Measurements from ENCODE around the gene SLC45A2. TPM values are rescaled to one million over a fixed set of nuclear protein-coding genes. Genes with fewer than 3 reads are reported as not detected.

SLC45A2 gene
- total and polyA plus RNA-seq, 2 of the 8 experiments (the other 6 are each of a cell fraction or from before 2014, with no cell fraction given) = 0.09 TPM; not detected in 1

DNA sequence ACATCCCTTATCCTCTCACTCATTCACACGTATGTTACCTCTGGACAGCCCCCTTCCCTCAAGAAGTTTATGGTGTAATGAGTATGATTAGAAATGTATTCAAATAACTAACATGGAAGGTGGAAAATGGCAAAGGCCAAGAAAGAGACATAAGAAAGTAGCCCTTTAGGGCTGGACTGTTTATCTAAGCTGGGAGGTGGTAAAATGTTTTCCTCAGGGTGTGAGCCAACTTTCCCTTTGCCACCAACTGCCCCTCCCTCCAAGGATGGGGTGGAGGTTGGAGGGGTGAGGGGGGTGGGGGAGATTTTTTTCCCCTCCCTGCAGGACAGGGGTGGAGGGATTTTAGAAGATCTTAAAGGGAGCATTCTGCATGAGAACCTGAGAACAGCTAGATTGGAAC, 8.2 kb downstream of the SLC45A2 start:
- H4K20me1 ChIP-seq (replicated peaks in 1 of 2; ENCODE audit: control insufficient read depth in 1 of 2, insufficient read depth in 2 of 2, low read length in 2 of 2) = no peaks in the 10 kb centered on the region
- POLR2A ChIA-PET (ENCODE audit: partially characterized antibody) = no interaction called here
- H2BK20ac ChIP-seq (ENCODE audit: low read length) = no peak overlapping the region
- H3K23me2 ChIP-seq (ENCODE audit: low read depth, low read length) = no peaks in the 10 kb centered on the region
- no peak overlapping the region for H2AFZ ChIP-seq (ENCODE audit: low read length)
- no peaks in the 10 kb centered on the region for H3K9me3 ChIP-seq (ENCODE audit: insufficient read depth in 2 of 2, low read depth in 1 of 2, low read length in 1 of 2)
- peaks cover 0 to 18% (median 6%) of the 10 kb centered on the region in 4 experiments; a peak in 2 of 7 replicates for H3K4me1 ChIP-seq (replicated peaks in 1 of 4; ENCODE audit: control insufficient read depth in 3 of 4, insufficient read depth in 4 of 4, low read length in 3 of 4)
- no peaks in the 10 kb centered on the region for H3K36me3 ChIP-seq (ENCODE audit: control insufficient read depth in 2 of 4, insufficient read depth in 4 of 4, low read length in 3 of 4)
- H3K4me3 ChIP-seq (ENCODE audit: extremely low read depth in 1 of 4, insufficient read depth in 2 of 4, low read depth in 3 of 4, low read length in 4 of 4) = no peak overlapping the region
- H2BK5ac ChIP-seq (ENCODE audit: low read depth, low read length) = no peak overlapping the region
- no peak overlapping the region for H3K4me2 ChIP-seq (ENCODE audit: insufficient read depth in 1 of 2, low read depth in 2 of 2, low read length in 2 of 2)
- no peak overlapping the region for H2BK15ac ChIP-seq (ENCODE audit: low read length)
- H4K5ac ChIP-seq (ENCODE audit: insufficient read length, low read depth, low read length) = no peak overlapping the region
- no peak overlapping the region for H3K14ac ChIP-seq (ENCODE audit: insufficient read length)
- no peak overlapping the region for H3K23ac ChIP-seq (ENCODE audit: insufficient read length)
- no peak overlapping the region for H3K9ac ChIP-seq (replicated peaks in 1 of 4; ENCODE audit: extremely low read depth in 1 of 4, low read depth in 3 of 4, low read length in 3 of 4)
- no peak overlapping the region for H2AK5ac ChIP-seq (ENCODE audit: low read depth, low read length)
- no peak overlapping the region for H3K18ac ChIP-seq (ENCODE audit: extremely low read depth, low read length)
- FAIRE-seq (no peak), DNase-seq (ENCODE audit: low read depth in 1 of 2, low spot score in 2 of 2) (no peak)
- H3K27me3 ChIP-seq (replicated peaks in 1 of 4; ENCODE audit: control insufficient read depth in 3 of 4, extremely low read depth in 1 of 4, insufficient read depth in 3 of 4, low read length in 3 of 4) = no peaks in the 10 kb centered on the region
- H2BK120ac ChIP-seq (replicated peaks; ENCODE audit: low read depth, low read length) = no peak overlapping the region
- no peak overlapping the region for H2BK12ac ChIP-seq (ENCODE audit: low read depth, low read length)
- H4K8ac ChIP-seq (ENCODE audit: extremely low read depth, insufficient read depth, low read length) = no peak overlapping the region
- no peaks in the 10 kb centered on the region for H3K79me1 ChIP-seq (ENCODE audit: low read depth, low read length)
- H3K27ac ChIP-seq (ENCODE audit: low read depth, low read length) = no peak overlapping the region
- CTCF ChIA-PET (ENCODE audit: partially characterized antibody) = interaction anchor here (1.0 to 1.9 kb wide), 3 partner anchors 21 to 436 kb away, joined by 3 to 6 read pairs (median 4); partner anchors contain the start of gene RXFP3
- no peaks in the 10 kb centered on the region for H3K79me2 ChIP-seq (ENCODE audit: control insufficient read depth in 1 of 2, insufficient read depth in 2 of 2, low read length in 2 of 2)
- WGBS, 2 experiments (ENCODE audit: extremely low coverage in 1 of 2, insufficient coverage in 1 of 2, insufficient read length in 1 of 2, insufficient replicate concordance in 2 of 2, low coverage in 1 of 2, low lambda C conversion rate in 2 of 2, missing lambda C conversion rate in 1 of 2) = 100% methylated on average over 1 of the region's 1 CpG; no CpG with 5 or more reads in 1 of the 2 experiments
- no peak overlapping the region for H4K91ac ChIP-seq (replicated peaks; ENCODE audit: insufficient read length, low read length)
- no peak for TF ChIP-seq GABPA (IDR thresholded peaks at IDR 0.05; ENCODE audit: borderline replicate concordance, insufficient read depth, low read length)
- no peak overlapping the region for H3K56ac ChIP-seq (replicated peaks; ENCODE audit: insufficient read length, low read depth, low read length)
- H3K4ac ChIP-seq (replicated peaks; ENCODE audit: insufficient read length, low read depth, low read length) = no peak overlapping the region
